Loucy (cell line): ENCODE results near the gene GMPPA.

Experiments
- H2AFZ ChIP-seq: fragments of 200-600 bp; sonication (generic); 2 replicates; pipeline ENCODE4 v1.6.0; 2016; ENCODE audit warnings: antibody characterized with exemption, mild to moderate bottlenecking, low read length, moderate library complexity
- H3F3A ChIP-seq: fragments of 200-600 bp; 2 replicates; pipeline ENCODE4 v1.6.0; 2016; ENCODE audit warnings: antibody characterized with exemption, low read depth, mild to moderate bottlenecking
- H3K27me3 ChIP-seq: fragments of 200-600 bp; sonication (generic); 2 replicates; pipeline ENCODE4 v1.6.1; 2014; ENCODE audit warnings: low read length, mild to moderate bottlenecking; ENCODE audit not compliant: insufficient read depth, poor library complexity, severe bottlenecking
- H3K36me3 ChIP-seq: fragments of 200-600 bp; sonication (generic); 2 replicates; pipeline ENCODE4 v1.6.1; 2016; ENCODE audit warnings: low read length; ENCODE audit not compliant: insufficient read depth
- H3K4me1 ChIP-seq: fragments of 200-600 bp; sonication (generic); 2 replicates; pipeline ENCODE4 v1.5.1; 2014; ENCODE audit warnings: low read length, mild to moderate bottlenecking; ENCODE audit not compliant: insufficient read depth, poor library complexity, severe bottlenecking
- H3K4me2 ChIP-seq: fragments of 200-600 bp; sonication (generic); 2 replicates; pipeline ENCODE4 v1.6.0; 2014; ENCODE audit warnings: antibody characterized with exemption, low read length, low read depth, mild to moderate bottlenecking; ENCODE audit not compliant: poor library complexity, severe bottlenecking
- H3K4me3 ChIP-seq: fragments of 200-600 bp; sonication (generic); 2 replicates; pipeline ENCODE4 v1.5.1; 2014; ENCODE audit warnings: low read length, mild to moderate bottlenecking, mixed read lengths; ENCODE audit not compliant: poor library complexity, severe bottlenecking
- H3K79me2 ChIP-seq: fragments of 200-600 bp; sonication (generic); 2 replicates; pipeline ENCODE4 v1.6.1; 2014; ENCODE audit warnings: low read length; ENCODE audit not compliant: insufficient read depth
- H3K9ac ChIP-seq: fragments of 200-600 bp; sonication (generic); 2 replicates; pipeline ENCODE4 v1.6.0; 2014; ENCODE audit warnings: mild to moderate bottlenecking, low read depth, low read length, moderate library complexity; ENCODE audit not compliant: poor library complexity, severe bottlenecking
- H3K9me2 ChIP-seq: fragments of 200-600 bp; sonication (generic); replicated peaks from 2 replicates; pipeline ENCODE4 v1.6.1; 2016; ENCODE audit warnings: low read depth, low read length, mixed read lengths
- H3K9me3 ChIP-seq: fragments of 200-600 bp; sonication (generic); 2 replicates; pipeline ENCODE4 v1.6.1; 2014; ENCODE audit warnings: mild to moderate bottlenecking, antibody characterized with exemption, low read length, low read depth; ENCODE audit not compliant: insufficient read depth
- H4K20me1 ChIP-seq: fragments of 200-600 bp; sonication (generic); 2 replicates; pipeline ENCODE4 v1.6.0; 2014; ENCODE audit warnings: antibody characterized with exemption, low read length, mild to moderate bottlenecking; ENCODE audit not compliant: insufficient read depth, poor library complexity, severe bottlenecking
- CTCF ChIP-seq: fragments of 200-600 bp; sonication (generic); conservative IDR thresholded peaks from 2 replicates; pipeline ENCODE4 v1.5.1; 2014; ENCODE audit warnings: mild to moderate bottlenecking, antibody characterized with exemption, low read length
- EZH2phosphoT487 ChIP-seq: fragments of 200-600 bp; IDR thresholded peaks from 2 replicates; pipeline ENCODE4 v1.6.1; 2018; ENCODE audit warnings: antibody characterized with exemption, mild to moderate bottlenecking, moderate library complexity, borderline replicate concordance

The GMPPA gene

GRCh38 chr2:219469186-219469724 lies 29.4 kb upstream of the GMPPA start:
- no peaks in the 10 kb centered on the region for H3K36me3 ChIP-seq
- no peaks in the 10 kb centered on the region for H4K20me1 ChIP-seq
- no peak overlapping the region for H3K4me3 ChIP-seq
- no peaks in the 10 kb centered on the region for H3K9me2 ChIP-seq
- no peak overlapping the region for H2AFZ ChIP-seq
- no peaks in the 10 kb centered on the region for H3K9me3 ChIP-seq
- no peaks in the 10 kb centered on the region for H3K79me2 ChIP-seq
- no peaks in the 10 kb centered on the region for H3K27me3 ChIP-seq
- TF ChIP-seq EZH2phosphoT487: no peak
- TF ChIP-seq CTCF: no peak
- H3K4me2 ChIP-seq: no peak overlapping the region
- no peaks in the 10 kb centered on the region for H3K4me1 ChIP-seq
- no peak overlapping the region for H3K9ac ChIP-seq
- H3F3A ChIP-seq: no peaks in the 10 kb centered on the region

GRCh38 chr2:219470429-219470828 lies 28.3 kb upstream of the GMPPA start:
- TF ChIP-seq EZH2phosphoT487: no peak
- no peak for TF ChIP-seq CTCF
- Histone ChIP-seq H2AFZ (no peak overlapping the region), H3K9me3 (no peaks in the 10 kb centered on the region), H3K9me2 (no peaks in the 10 kb centered on the region), H3K36me3 (no peaks in the 10 kb centered on the region), H3F3A (no peaks in the 10 kb centered on the region), H3K27me3 (no peaks in the 10 kb centered on the region), H3K4me3 (no peak overlapping the region), H4K20me1 (no peaks in the 10 kb centered on the region), H3K4me2 (no peak overlapping the region), H3K79me2 (no peaks in the 10 kb centered on the region), H3K9ac (no peak overlapping the region), H3K4me1 (no peaks in the 10 kb centered on the region)

- Histone ChIP-seq H3K9me3 (no peaks in the 10 kb centered on the region), H3K4me3 (no peak overlapping the region), H4K20me1 (no peaks in the 10 kb centered on the region), H3K79me2 (no peaks in the 10 kb centered on the region), H2AFZ (no peak overlapping the region), H3F3A (no peaks in the 10 kb centered on the region), H3K9ac (no peak overlapping the region), H3K9me2 (no peaks in the 10 kb centered on the region), H3K4me2 (no peak overlapping the region), H3K4me1 (no peaks in the 10 kb centered on the region), H3K36me3 (no peaks in the 10 kb centered on the region), H3K27me3 (no peaks in the 10 kb centered on the region)
- no peak for TF ChIP-seq EZH2phosphoT487
- TF ChIP-seq CTCF: no peak
Measured at GRCh38 chr2:219471476-219472371, 27.0 kb upstream of the GMPPA start.
